H9 (cell line): ENCODE data around the gene AASDH. TPM values are rescaled to one million over a fixed set of nuclear protein-coding genes. Genes with fewer than 3 reads are reported as not detected.

Source experiments
- DNase-seq: peaks from one replicate; pipeline ENCODE4 v3.0.0-alpha.2; 2017
- H2AFZ ChIP-seq: one replicate; pipeline ENCODE4 v1.6.1; 2013; ENCODE audit warnings: mild to moderate bottlenecking, low read length, control low read depth, moderate library complexity
- H2AK5ac ChIP-seq: 2 replicates; pipeline ENCODE4 v1.6.1; 2013; ENCODE audit warnings: low read length, control low read depth, mixed read lengths; ENCODE audit not compliant: insufficient read length
- H2BK120ac ChIP-seq: one replicate; pipeline ENCODE4 v1.6.1; 2013; ENCODE audit warnings: low read depth, mild to moderate bottlenecking, low read length, control low read depth, inconsistent platforms; ENCODE audit not compliant: poor library complexity, severe bottlenecking
- H2BK12ac ChIP-seq: 2 replicates; pipeline ENCODE4 v1.6.1; 2013; ENCODE audit warnings: low read length, control low read depth, mixed read lengths, low read depth; ENCODE audit not compliant: insufficient read length
- H2BK15ac ChIP-seq: 2 replicates; pipeline ENCODE4 v1.6.1; 2013; ENCODE audit warnings: low read depth, low read length, control low read depth
- H2BK20ac ChIP-seq: one replicate; pipeline ENCODE4 v1.6.1; 2013; ENCODE audit warnings: low read depth, mild to moderate bottlenecking, low read length, control low read depth, inconsistent platforms; ENCODE audit not compliant: poor library complexity, severe bottlenecking
- H2BK5ac ChIP-seq: 2 replicates; pipeline ENCODE4 v1.6.1; 2013; ENCODE audit warnings: low read length, control low read depth, mixed read lengths; ENCODE audit not compliant: insufficient read length
- H3K14ac ChIP-seq: 2 replicates; pipeline ENCODE4 v1.6.1; 2013; ENCODE audit warnings: low read length, control low read depth; ENCODE audit not compliant: insufficient read depth
- H3K18ac ChIP-seq: 2 replicates; pipeline ENCODE4 v1.6.1; 2013; ENCODE audit warnings: low read depth, mild to moderate bottlenecking, mixed read lengths, low read length, control low read depth; ENCODE audit not compliant: insufficient read length
- H3K23ac ChIP-seq: 2 replicates; pipeline ENCODE4 v1.6.1; 2013; ENCODE audit warnings: low read length, control low read depth, mixed read lengths, low read depth; ENCODE audit not compliant: insufficient read length
- H3K23me2 ChIP-seq: 2 replicates; pipeline ENCODE4 v1.6.1; 2013; ENCODE audit warnings: low read depth, mild to moderate bottlenecking, mixed read lengths, low read length, control low read depth; ENCODE audit not compliant: insufficient read length, poor library complexity, severe bottlenecking
- H3K27ac ChIP-seq: 2 replicates; pipeline ENCODE4 v1.5.1; 2013; ENCODE audit warnings: low read length, control low read depth, mixed read lengths, low read depth; ENCODE audit not compliant: insufficient read length
- H3K27me3 ChIP-seq: 2 replicates; pipeline ENCODE4 v1.6.1; 2013; ENCODE audit warnings: low read length, control low read depth, inconsistent platforms; ENCODE audit not compliant: insufficient read depth
- H3K4ac ChIP-seq: 2 replicates; pipeline ENCODE4 v1.6.1; 2013; ENCODE audit warnings: low read depth, mild to moderate bottlenecking, control low read depth, inconsistent platforms, low read length, moderate library complexity
- H3K4me1 ChIP-seq: 2 replicates; pipeline ENCODE4 v1.6.1; 2013; ENCODE audit warnings: low read length, control low read depth, inconsistent platforms; ENCODE audit not compliant: insufficient read depth
- H3K4me2 ChIP-seq: 2 replicates; pipeline ENCODE4 v1.6.1; 2013; ENCODE audit warnings: low read length, control low read depth, mixed read lengths; ENCODE audit not compliant: insufficient read length, insufficient read depth
- H3K56ac ChIP-seq: 2 replicates; pipeline ENCODE4 v1.6.1; 2013; ENCODE audit warnings: low read depth, mild to moderate bottlenecking, mixed read lengths, low read length, control low read depth; ENCODE audit not compliant: insufficient read length
- H3K79me1 ChIP-seq: 2 replicates; pipeline ENCODE4 v1.6.1; 2013; ENCODE audit warnings: low read depth, mild to moderate bottlenecking, moderate library complexity, low read length, control low read depth, inconsistent platforms; ENCODE audit not compliant: insufficient read depth, poor library complexity, severe bottlenecking
- H3K79me2 ChIP-seq: 2 replicates; pipeline ENCODE4 v1.6.1; 2013; ENCODE audit warnings: low read length, control low read depth, inconsistent platforms; ENCODE audit not compliant: insufficient read depth
- H3K9ac ChIP-seq: 2 replicates; pipeline ENCODE4 v1.6.1; 2013; ENCODE audit warnings: low read length, control low read depth, mixed read lengths; ENCODE audit not compliant: insufficient read length; ENCODE audit errors: extremely low read depth
- H3K9me3 ChIP-seq: one replicate; pipeline ENCODE4 v1.6.1; 2013; ENCODE audit warnings: low read depth, low read length, inconsistent platforms; ENCODE audit not compliant: control insufficient read depth
- H3T11ph ChIP-seq: one replicate; pipeline ENCODE4 v1.6.1; 2013; ENCODE audit warnings: mild to moderate bottlenecking, low read length, control low read depth, inconsistent platforms
- H4K20me1 ChIP-seq: one replicate; pipeline ENCODE4 v1.6.1; 2013; ENCODE audit not compliant: control insufficient read depth, insufficient read length, insufficient read depth
- H4K5ac ChIP-seq: 2 replicates; pipeline ENCODE4 v1.6.1; 2013; ENCODE audit warnings: low read depth, mild to moderate bottlenecking, mixed read lengths, low read length, control low read depth; ENCODE audit not compliant: insufficient read length
- H4K8ac ChIP-seq: replicated peaks from 2 replicates; pipeline ENCODE4 v1.6.1; 2013; ENCODE audit warnings: low read length, control low read depth, mixed read lengths, low read depth; ENCODE audit not compliant: insufficient read length
- H4K91ac ChIP-seq: 2 replicates; pipeline ENCODE4 v1.6.1; 2013; ENCODE audit warnings: low read depth, mild to moderate bottlenecking, moderate library complexity, mixed read lengths, low read length, control low read depth; ENCODE audit not compliant: insufficient read length
- H3K27ac Mint-ChIP-seq, 3 experiments: 2 replicates in 2 of 3; 3 replicates in 1 of 3; pipeline ENCODE4 v1.8.0; 2020 to 2021; ENCODE audit warnings: mixed read lengths in 3 of 3, mild to moderate bottlenecking in 1 of 3, moderate library complexity in 1 of 3
- H3K27me3 Mint-ChIP-seq: 2 replicates; pipeline ENCODE4 v1.8.0; 2021; ENCODE audit warnings: low read depth, mild to moderate bottlenecking, moderate library complexity, mixed read lengths
- H3K36me3 Mint-ChIP-seq, 3 experiments: 2 replicates in 2 of 3; 3 replicates in 1 of 3; pipeline ENCODE4 v1.8.0; 2020 to 2021; ENCODE audit warnings: low read depth in 3 of 3, mixed read lengths in 3 of 3; ENCODE audit not compliant: insufficient read depth in 1 of 3
- H3K4me1 Mint-ChIP-seq, 2 experiments: 2 replicates each; pipeline ENCODE4 v1.8.0; 2020; ENCODE audit warnings: mixed read lengths in 2 of 2
- H3K4me3 Mint-ChIP-seq, 2 experiments: 2 replicates in 1 of 2; 3 replicates in 1 of 2; pipeline ENCODE4 v1.8.0; 2020 to 2021; ENCODE audit warnings: mild to moderate bottlenecking in 2 of 2, mixed read lengths in 2 of 2, moderate library complexity in 1 of 2
- H3K9me3 Mint-ChIP-seq, 2 experiments: 2 replicates in 1 of 2; 3 replicates in 1 of 2; pipeline ENCODE4 v1.8.0; 2020; ENCODE audit warnings: mild to moderate bottlenecking in 2 of 2, mixed read lengths in 2 of 2, moderate library complexity in 1 of 2
- CTCF ChIP-seq: fragments of 200-600 bp; sonication (generic); conservative IDR thresholded peaks from 3 replicates; pipeline ENCODE4 v1.8.0; 2021; ENCODE audit warnings: antibody characterized with exemption, mild to moderate bottlenecking
- whole genome bisulfite sequencing: extraction: QIAGEN DNeasy Blood & Tissue Kit; methylation state at CpG from one replicate; pipeline ENCODE4 v1.1.7; 2013; ENCODE audit warnings: missing lambda C conversion rate, low lambda C conversion rate, mixed read lengths; ENCODE audit not compliant: insufficient read length; ENCODE audit errors: extremely low coverage; 5-methylcytosine and 5-hydroxymethylcytosine counted together
- total RNA-seq: library from RNA; stranded (reverse); gene quantifications from 2 replicates; pipeline ENCODE4 v1.2.1, GENCODE V29; 2021

The AASDH gene
- total RNA-seq, 1 experiment from 2014 or later = 12.9 TPM

GRCh38 chr4:56408978-56409377 lies 21.7 kb upstream of the AASDH start:
- Histone ChIP-seq H4K8ac (no peak overlapping the region), H3K4me1 (no peaks in the 10 kb centered on the region; the same call in 1 of the 2 replicates), H3K23me2 (no peaks in the 10 kb centered on the region), H3K79me2 (peaks cover 16% of the 10 kb centered on the region; the same call in 1 of the 2 replicates), H4K91ac (no peak overlapping the region), H3K9ac (no peak overlapping the region), H2BK15ac (no peak overlapping the region), H4K5ac (no peak overlapping the region), H2BK12ac (no peak overlapping the region), H3K23ac (no peak overlapping the region), H4K20me1 (no peaks in the 10 kb centered on the region), H3K27ac (no peak overlapping the region), H2BK120ac (no peak overlapping the region), H3K18ac (no peak overlapping the region), H3T11ph (no peak overlapping the region), H2BK20ac (no peak overlapping the region), H2AFZ (no peak overlapping the region), H3K4ac (no peak overlapping the region), H3K9me3 (no peaks in the 10 kb centered on the region), H3K56ac (no peak overlapping the region), H3K14ac (no peak overlapping the region), H2AK5ac (no peak overlapping the region), H3K27me3 (no peaks in the 10 kb centered on the region), H2BK5ac (no peak overlapping the region), H3K79me1 (peaks cover 9% of the 10 kb centered on the region), H3K4me2 (no peak overlapping the region)
- Mint-ChIP-seq H3K4me1 (peaks cover 34 to 38% of the 10 kb centered on the region in 2 experiments), H3K4me3 (no peak overlapping the region), H3K27me3 (no peaks in the 10 kb centered on the region), H3K27ac (peak overlapping the region; percentile 24 to 71 (median 49); a peak in 5 of 7 replicates), H3K9me3 (no peaks in the 10 kb centered on the region), H3K36me3 (peaks cover 21 to 39% (median 37%) of the 10 kb centered on the region in 3 experiments)
- no peak for TF ChIP-seq CTCF
- WGBS = no CpG with 5 or more reads among the region's 2 CpGs
- DNase-seq = no peak
